ENCODE data around the gene ANXA6.
A peak's percentile ranks its signal among the peaks of the same experiment; 100 is the strongest.
"Not testable (repeated sequence)": the region's sequence is repeated elsewhere in the genome, so short reads cannot be mapped to it uniquely, and the experiment has no call there.

The ANXA6 gene

DNA sequence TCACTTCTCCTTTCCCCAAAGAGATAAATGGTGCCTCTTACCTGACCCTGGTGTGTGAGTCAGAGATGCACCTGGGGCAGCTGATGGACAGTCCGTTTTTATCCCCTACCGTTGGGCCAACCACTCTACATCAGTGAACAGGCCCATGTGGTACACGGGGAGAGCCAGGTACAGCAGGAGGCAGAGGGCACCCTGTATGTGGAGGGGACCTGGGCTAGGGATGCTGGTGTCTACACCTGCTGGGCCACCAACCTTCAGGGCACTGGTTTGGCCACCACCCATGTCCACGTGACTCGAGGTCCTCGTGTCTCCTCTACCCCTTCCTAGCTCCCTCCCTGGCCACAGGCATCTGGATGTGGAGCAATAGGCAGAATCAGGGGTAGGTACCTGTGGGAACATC is 22.7 kb upstream of the ANXA6 start:
- ATAC-seq (peak; percentile 33), DNase-seq (no peak)

DNA sequence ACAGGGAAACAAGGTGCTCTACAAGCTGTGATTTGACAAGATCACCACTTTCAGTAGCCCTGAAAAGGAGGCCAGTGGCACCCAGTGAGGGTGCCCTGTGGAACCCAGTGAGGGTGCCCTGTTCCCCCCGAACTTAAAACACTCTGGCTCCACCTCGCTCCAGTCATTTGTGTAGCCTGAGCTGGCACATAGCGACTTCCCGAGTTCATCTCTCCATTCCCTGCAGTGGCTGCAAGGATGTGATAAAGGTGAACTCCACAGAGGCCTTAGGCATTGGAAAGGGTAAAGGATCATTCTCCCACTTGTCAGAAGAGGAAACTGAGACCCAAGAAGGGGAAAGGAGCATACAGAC is 21.9 kb upstream of the ANXA6 start:
- no peak for ATAC-seq
- no peak for DNase-seq

DNA sequence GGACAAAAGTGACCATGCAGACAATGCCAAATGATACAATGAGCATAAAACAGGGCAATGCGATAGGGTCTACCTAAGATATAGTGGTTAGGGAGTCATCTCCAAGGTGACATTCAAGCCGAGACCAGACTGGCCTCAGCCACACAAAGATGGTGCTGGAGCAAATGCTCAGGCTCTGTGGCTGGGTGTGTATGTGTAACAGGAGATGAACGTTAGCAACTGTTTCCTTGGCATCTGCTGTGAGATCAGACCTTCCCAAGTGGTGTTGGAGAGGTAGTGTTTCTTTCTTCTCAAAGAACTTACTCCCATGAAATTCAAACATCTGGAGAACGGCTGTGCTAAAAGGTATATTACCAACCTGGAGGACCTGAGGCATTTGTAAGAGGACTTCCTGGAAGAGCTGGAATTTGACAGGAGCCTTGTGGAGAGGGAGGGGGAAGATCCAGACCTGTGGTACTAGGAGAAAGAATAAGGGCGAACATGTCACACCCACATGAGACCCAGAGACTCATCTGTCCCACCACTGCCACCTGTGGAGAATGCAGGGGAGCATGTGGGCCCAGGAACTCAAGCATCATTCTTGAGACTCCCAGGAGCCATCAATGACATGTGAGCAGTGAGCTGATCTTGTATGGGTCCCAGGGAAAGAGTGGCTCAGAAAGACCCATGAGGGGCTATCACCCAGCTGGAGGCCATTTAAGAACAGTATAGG is 21.4 kb upstream of the ANXA6 start:
- ATAC-seq (no peak), DNase-seq (no peak)

DNA sequence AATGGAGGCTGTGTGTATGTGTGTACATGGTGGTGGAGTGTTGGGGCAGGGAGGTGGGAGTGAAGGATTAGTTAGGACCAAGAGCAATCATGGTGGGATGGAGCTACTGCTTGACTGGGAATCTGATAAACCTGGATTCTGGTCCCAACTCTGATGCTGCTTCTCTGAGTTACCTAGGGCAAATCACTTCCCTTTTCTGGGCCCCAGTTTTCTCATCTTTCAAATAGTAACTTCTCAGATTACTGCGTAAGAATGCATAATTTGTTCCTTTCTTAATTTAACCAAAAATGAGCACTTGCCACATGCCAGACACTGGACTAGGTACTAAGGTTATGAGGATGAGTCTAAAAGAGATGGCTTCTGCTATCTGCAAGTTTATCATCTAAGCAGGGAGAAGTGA is 20.8 kb upstream of the ANXA6 start:
- no peak for ATAC-seq
- no peak for DNase-seq

DNA sequence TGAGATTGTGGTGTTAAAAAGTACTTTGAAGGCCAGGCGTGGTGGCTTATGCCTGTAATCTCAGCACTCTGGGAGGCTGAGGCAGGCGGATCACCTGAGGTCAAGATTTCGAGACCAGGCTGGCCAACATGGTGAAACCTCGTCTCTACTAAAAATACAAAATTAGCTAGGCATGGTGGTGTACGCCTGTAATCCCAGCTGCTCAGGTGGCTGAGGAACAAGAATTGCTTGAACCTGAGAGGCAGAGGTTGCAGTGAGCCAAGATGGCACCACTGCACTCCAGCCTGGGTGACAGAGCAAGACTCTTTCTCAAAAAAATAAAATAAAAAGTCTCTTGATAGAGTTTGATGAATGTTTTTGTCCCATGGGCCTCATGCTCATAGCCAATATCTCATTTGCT is 18.7 kb upstream of the ANXA6 start:
- not testable (repeated sequence) for ATAC-seq, DNase-seq

DNA sequence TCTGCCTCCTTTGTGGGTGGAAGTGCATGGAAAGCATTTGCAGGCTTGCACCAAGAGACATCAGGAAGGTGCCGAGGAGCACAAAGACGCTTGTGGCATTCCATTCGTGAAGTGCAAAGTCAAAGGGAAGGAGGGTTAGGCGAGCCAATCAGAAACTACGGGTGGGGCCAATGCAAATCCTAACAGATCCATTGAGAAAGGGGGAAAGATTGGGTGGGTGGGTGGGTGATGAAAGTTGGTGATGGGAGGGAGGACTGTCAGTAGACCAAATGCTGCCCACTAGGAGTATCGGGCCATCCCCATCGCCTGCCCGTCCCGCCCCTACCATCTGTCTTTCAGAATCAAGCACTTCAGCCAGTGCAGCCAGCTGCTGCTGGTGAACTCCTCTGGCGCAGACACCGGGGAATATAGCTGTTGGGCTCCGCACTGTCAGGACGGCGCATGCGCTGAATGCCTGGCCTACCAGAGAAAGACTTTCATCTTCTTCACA is 17.1 kb upstream of the ANXA6 start:
- DNase-seq: no peak
- no peak for ATAC-seq

DNA sequence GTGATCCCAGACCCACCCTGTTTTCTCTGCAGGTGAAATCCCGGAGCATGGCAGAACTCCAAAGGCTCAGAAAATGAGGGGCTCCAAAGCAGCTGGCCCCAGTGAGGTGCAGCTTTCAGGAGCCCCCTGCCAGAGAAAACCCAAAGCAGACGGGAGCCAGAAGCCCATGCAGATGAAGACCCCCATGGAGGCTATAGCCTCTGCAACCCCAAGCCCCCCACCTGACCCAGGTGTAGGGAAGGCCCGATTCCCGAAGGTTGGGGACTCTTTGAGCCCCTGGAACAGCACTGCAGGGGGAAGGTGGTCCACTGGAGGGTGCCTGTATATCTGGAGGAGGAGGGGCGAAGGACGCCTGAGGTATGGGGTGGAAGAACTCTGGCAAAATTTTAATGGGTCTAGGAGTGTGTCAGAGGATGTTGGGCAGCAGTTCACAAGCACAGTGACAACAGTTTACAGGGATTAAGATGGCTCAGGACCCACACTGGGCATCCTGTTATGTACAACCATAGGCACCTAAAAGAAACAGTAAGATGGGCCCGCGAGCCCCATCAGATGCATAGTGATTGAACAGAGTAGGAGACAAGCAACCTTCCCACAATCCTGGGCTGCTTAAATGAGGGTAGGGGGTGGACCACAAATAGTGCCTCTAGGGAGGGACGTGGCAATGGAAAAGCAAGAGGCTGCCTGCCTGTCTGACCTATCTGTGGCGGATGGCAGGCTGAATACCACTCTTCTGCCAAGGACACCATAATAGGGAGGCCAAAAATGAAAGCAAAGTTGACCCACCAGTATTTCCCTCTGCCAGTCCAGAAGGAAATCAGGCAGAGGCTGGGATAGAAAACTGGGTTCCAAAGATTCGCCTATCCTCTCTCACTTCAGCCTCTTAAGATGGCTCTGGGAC is 16.4 kb upstream of the ANXA6 start:
- DNase-seq (no peak), ATAC-seq (no peak)

DNA sequence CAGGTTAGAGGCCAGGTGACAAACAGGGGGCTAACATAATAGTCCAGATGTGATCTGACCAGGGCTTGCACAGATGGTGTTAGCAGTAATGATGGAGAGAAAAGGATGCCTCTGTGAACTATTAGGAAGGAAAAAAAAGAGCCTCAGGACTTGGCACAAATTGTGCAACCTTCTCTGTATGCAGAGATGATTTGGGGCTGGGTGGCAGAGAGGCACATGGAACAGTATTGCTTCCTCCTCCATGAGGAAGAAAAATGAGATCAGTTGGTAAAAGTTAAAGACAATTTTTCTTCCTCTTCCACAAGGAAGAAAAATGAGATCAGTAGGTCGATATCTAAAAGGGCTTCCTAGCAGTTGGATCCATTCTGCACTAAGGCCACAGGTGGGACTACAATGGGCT is 13.9 kb upstream of the ANXA6 start:
- no peak for DNase-seq
- no peak for ATAC-seq

DNA sequence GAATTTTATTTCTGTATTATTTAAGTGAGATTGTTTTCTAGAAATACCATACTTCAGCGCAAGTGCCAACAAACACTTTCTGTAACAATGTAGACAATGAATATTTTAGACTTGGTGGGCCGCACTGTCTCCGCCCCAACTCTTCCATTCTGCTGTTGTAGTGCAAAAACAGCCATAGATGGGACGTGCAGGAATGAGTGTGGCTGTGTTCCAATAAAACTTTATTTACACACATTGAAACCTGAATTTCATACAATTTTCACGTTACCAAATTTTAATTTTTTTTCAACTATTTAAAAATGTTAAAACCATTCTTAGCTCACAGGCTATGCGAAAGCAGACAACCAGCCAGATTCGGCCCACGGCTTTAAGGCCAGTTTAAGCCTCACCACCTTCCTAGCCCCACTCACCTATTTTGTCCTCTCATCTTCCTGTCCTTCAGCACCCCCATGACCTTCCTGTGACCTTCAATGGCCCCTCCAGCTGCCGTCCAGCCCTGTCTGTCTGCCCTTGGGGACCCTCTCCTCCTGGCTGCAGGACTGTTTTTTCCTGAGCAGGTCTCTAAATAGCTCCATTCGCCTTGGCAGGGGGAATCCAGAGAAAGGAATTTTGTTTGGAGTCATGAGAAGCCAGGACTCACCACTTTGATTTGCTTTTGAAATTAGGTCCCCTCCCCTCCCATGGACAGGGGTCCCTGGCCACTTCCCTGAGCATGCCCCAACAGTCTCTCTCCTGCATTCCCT is 11.2 kb upstream of the ANXA6 start:
- ATAC-seq: no peak
- no peak for DNase-seq

DNA sequence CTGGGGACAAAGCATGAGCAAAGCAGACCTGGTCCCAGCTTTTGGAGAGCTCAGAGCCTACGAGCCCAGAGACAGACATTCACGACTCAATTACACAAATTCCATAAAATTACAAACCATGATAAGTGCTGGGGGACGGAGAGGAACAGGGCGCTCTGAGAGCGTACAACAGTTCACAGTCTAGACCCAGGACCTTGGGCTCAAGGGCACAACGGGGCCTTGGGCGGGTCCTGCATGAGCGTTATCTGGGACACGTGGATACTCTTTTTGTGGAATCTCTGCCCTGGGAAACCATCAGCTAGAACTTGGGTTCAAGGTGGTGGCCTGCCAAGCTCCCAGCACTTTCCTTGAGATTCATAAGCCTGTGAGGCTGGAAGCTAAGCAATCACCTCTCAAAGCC is 9.4 kb upstream of the ANXA6 start:
- no peak for DNase-seq
- no peak for ATAC-seq

DNA sequence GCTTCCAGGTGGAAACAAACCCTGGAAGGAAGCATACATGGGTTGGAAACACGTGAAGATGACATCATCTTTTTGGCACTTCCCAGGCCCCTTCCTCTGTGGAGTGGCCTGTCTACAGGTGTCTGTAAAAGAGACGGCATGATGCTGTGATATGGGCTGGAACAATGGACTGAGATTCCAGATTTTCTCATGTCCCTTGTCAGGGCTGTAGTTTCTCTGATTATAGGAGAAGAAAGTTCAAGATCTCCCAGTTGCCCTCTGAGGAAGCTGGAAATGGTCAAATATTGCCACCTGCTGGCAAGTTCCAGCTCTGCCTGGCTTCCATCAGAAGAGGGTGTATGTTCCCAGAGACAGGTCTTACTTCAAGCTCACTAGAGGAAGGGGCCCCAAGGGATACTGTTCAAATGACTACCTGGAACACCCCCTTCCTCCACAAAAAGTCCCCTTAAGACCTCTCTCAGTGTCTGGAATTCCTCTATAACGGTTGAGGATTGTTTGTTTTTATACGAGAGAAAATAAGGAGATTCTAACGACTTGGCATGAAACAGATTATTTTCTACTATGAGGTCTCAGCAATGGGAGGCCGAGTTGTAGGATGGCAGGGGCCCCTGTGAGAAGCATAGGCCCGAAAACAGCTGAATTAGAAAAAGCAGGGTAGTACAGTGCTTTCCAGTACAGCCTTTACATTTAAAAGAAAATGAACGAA is 7.3 kb upstream of the ANXA6 start:
- ATAC-seq (peak; percentile 98), DNase-seq (peak; percentile 79)

DNA sequence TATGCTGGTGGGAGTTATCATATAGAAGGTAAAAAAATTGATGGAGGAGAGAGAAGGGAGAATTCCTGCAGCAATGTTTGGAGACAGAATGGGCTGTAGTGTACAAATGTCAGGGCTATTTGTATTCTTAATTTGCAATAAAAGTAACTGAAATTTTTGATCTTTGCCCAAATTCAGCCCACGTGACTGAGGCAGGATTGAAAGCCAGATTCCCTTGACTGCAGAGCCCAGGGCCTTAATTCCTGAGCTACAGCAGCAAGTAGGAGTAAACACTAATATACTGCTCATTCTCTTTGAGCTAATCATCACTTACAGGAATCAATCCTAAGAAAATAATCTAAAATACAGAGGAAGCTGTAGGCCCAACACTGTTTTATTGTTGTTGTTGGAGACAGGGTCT is 5.2 kb upstream of the ANXA6 start:
- DNase-seq: no peak

DNA sequence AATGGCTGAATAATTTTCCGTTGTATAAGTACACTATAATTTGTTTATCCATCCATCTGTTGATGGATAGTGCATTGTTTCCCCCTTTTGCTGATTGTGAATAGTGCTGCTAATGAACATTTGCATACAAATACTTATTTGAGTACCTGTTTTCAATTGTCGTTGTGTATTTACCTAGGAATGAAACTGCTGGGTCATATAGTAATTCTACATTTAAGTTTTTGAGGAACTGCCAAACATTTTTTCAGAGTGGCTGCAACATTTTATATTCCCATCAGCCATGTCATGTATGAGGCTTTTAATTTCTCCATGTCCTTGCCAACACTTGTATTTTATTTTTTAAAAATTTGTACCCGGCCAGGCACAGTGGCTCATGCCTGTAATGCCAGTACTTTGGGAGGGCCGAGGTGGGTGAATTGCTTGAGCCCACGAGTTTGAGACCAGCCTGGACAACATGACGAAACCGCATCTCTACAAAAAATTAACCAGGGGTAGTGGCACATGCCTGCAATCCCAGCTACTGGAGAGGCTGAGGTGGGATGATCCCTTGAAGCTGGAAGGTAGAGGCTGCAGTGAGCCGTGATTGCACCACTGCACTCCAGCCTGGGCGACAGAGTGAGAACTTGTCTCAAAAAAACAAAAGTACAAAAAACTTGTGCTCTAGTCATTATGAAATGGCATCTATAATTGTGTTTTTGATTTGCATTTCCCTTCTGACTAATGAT is 2.2 kb upstream of the ANXA6 start:
- DNase-seq (no peak), ATAC-seq (no peak)

More for the DNA sequence above, 5.2 kb upstream of the ANXA6 start:
- ATAC-seq: no peak

DNA sequence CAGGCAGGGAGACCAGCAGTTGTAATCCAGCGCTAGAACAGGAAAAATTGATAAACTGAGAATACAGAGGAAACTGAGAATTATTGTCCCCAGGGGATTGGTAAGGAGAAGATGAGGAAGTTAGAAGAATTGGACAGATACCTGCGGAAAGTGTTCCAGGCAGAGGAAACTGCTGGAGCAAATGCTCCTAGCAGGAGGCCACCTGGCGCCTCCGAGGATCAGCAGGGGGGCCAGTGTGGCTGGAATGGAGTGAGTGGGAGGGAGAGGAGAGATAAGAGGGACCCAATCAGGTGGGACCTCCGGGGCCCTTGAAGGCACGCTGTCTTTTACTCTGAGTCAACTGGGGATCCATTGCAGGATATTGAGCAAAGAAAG is 695 bp upstream of the ANXA6 start:
- ATAC-seq (no peak), DNase-seq (peak; percentile 45)

DNA sequence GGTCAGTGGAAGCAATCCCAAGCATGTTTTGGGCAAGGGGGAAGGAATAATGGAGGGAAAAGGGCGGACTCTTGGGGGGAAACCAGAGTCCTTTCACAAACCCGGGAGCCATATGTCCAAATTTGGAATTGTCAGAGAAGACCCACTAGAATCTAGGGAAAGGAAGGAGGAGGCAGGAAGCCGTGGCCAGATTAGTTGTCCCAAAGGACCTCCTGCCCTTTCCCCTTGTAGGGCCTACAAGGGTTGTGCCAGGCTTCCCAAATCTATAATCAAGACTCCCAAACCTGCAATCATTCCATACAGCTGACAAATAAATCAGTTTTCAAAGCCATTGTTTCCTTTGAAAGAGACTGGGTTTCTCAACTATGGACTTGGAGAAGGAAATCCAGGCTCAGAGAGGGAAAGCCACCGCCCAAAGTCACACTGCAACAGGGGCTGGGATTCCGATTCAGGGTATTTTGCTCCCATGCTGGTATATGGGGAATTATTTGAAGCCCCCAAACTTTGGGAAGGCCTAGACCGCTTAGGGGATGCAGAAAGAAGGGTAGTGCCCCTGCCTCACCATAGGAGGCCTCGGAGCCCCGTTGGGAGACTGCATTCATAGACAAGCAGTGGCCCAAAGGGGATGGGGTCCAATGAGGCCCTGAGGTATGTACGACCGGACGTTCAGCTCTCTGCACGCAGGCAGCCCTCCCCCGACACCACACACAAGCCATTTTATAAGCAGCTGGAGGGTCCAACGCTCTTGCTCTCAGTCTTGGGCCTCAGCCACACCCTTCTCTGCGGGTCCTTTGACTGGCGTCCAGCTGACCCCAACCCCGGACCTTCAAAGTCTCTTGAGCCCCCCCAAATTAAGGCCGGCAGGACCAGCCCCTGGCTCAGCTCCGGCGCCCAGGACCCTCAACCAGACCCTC is 815 bp downstream of the ANXA6 start:
- DNase-seq: peak; percentile 48
- no peak for ATAC-seq

DNA sequence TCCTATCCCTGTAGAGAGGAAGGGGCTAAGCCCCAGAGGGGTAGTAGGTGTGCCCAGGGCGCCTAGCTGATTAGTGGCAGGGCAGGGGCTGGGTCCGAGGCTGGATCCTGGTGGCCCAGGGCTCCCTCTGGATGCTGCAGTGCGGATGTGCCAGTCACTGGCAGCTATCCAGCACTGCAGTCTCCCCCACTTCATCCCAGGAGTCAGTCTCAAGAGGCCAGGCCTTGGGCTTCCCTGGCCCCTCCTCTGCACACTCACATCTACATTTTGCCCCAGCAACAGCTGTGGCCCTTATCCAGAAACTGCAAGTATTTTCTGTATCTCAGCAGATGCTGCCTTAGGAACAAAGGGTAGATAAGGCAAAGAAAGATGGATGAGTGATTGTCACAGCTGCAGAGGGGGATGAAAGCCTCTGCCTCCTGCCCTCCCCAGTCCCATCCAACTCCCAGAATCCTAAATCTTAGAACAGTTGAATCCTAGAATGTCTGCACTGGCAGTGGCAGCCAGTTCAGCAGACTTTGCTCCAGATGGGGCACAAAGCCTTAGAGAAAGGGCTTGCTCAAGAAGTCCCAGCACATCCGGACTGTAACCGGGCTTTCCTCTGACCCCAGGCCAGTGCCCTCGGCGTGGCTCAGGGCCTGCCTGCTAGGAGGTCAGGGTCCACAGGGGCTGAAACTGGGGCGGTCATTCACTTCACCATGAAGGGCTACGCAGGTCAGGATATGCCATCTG is 1.6 kb downstream of the ANXA6 start:
- DNase-seq (no peak), ATAC-seq (no peak)

DNA sequence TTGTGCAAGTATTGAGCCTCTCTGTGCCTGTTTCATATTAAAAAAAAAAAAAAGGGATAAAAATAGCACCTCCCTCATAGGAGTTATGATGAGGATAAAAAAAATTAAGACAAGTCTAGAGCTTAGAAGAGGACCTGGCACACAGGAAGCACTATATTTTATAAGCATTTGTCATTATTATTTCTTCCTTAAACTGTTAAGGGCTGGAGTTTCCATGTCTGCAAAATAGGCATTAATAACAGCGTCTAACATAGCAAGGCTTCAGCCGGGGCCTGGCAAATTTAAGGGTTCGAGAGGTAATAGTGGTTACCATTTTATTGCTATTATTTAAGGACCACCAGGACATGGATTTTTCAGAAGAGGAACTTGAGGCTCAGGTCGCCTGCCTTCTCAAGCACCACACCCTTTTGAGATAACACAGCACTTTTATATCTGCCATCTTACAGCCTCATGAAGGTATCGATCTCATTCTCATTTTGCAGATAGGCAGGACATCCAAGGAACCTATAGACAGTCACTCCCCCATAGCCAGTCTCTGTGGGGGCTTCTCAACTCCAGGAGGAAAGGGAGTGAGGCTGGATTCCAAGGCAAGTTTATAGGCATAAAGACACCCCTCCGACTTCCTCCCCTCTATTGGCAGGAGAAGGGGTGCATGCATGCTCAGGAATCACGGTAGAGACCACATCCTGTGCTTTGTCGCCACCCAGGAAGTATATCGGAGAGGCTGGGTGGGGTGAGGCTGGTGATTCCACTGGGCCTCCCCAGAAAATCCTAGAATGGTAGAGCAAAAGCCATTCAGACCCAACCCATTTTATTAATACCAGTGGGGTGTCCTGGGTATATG is 2.4 kb downstream of the ANXA6 start:
- DNase-seq: peak; percentile 61
- ATAC-seq: no peak

DNA sequence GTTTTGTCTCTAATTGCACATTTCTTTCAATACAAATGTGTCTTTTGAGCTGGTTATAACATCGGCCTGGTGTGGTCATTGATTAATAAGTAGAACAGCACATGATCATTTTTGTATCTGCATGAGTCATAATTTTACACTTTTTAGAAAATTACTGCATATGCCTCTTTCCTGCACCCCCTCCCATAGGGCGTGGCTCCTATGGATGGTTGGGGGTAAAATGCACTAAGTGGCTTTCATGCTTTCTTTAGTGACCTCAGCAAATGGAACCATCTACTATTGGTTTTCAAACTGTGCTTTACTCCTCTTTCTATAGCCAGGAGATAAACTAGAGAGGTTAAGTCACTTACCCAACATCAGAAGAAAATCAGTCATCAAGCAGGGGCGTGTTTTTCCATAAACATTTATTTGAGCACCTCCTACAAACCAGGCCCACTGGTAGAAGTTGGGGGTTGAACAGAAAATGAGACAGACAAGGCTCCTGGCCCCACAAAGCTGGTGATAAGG is 3.8 kb downstream of the ANXA6 start:
- peak; percentile 34 for ATAC-seq
- peak; percentile 53 for DNase-seq

DNA sequence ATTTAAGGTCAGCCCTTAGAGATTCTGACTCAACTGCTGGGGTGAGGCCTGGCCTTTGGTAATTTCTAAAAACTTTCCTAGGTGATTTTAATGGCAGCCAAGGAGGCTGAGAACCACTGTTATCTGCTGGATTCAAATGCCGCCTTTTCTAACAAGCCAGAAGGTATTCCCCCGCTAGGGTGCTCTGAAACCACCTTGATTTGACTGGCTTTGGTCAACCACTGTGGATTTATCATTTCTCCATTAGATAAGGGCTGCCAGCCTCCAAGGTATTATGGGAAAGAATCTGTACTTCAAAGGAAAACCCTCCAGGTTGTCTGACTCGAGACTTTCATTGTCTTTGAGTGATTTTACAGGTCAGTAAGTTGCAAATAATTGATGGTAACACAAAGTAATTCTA is 4.3 kb downstream of the ANXA6 start:
- ATAC-seq (peak; percentile 16), DNase-seq (peak; percentile 46)

Measured in stimulated activated naive CD8-positive, alpha-beta T cell treated with anti-CD3 and anti-CD28 coated beads, Interleukin-15, Interleukin-2, amounts not matched to agents 100 U/mL and 50 U/mL, for 24 hours (primary cell).